Thoracic aorta (tissue), 2 donors: Measurements from ENCODE around the gene AADACL4. TPM values are rescaled to one million over a fixed set of nuclear protein-coding genes. Genes with fewer than 3 reads are reported as not detected.

ENCODE experiments used
- ATAC-seq: fragments of 150-250 bp; one replicate; pipeline ENCODE4 v1.8.0; 2017; ENCODE audit warnings: low read depth; ENCODE audit not compliant: insufficient number of reproducible peaks, low FRiP score
- DNase-seq: peaks from one replicate; pipeline ENCODE4 v3.0.0-alpha.2; 2020; ENCODE audit warnings: low spot score
- H3K27ac ChIP-seq, 2 donors: fragments of 200-600 bp; sonication (generic); 1 replicate in 1 of 2; 2 replicates in 1 of 2; pipeline ENCODE4 v1.5.1; 2016; ENCODE audit warnings: mild to moderate bottlenecking in 2 of 2, moderate library complexity in 2 of 2
- H3K27me3 ChIP-seq: fragments of 200-600 bp; sonication (generic); replicated peaks from 2 replicates; pipeline ENCODE4 v1.6.0; 2016; ENCODE audit warnings: mild to moderate bottlenecking; ENCODE audit not compliant: insufficient read depth
- H3K36me3 ChIP-seq: fragments of 200-600 bp; sonication (generic); one replicate; pipeline ENCODE4 v1.5.1; 2016
- H3K4me1 ChIP-seq, 2 donors: fragments of 200-600 bp; sonication (generic); 1 replicate in 1 of 2; 2 replicates in 1 of 2; pipeline versions ENCODE4 v1.5.1 to v1.6.0; 2016; ENCODE audit warnings: low read depth in 2 of 2, mild to moderate bottlenecking in 1 of 2; ENCODE audit not compliant: control insufficient read depth in 1 of 2
- H3K4me3 ChIP-seq: fragments of 200-600 bp; sonication (generic); 2 replicates; pipeline ENCODE4 v1.5.1; 2016; ENCODE audit warnings: mild to moderate bottlenecking
- H3K9me3 ChIP-seq: fragments of 200-600 bp; sonication (generic); 2 replicates; pipeline ENCODE4 v1.5.1; 2016
- total RNA-seq, 2 donors: library from RNA; depleted of rRNA; stranded (reverse); fragments of >200 nt; gene quantifications; one replicate each; pipeline versions ENCODE4 v1.1.0 to v1.2.3, GENCODE V29; 2016
- TF ChIP-seq, protein P1 (sequence below): fragments of 200-600 bp; sonication (generic); IDR thresholded peaks from one replicate; pipeline ENCODE4 v1.5.1; 2019; ENCODE audit warnings: antibody characterized with exemption

AADACL4 gene
- total RNA-seq, 2 donors from 2014 or later: not detected

DNA sequence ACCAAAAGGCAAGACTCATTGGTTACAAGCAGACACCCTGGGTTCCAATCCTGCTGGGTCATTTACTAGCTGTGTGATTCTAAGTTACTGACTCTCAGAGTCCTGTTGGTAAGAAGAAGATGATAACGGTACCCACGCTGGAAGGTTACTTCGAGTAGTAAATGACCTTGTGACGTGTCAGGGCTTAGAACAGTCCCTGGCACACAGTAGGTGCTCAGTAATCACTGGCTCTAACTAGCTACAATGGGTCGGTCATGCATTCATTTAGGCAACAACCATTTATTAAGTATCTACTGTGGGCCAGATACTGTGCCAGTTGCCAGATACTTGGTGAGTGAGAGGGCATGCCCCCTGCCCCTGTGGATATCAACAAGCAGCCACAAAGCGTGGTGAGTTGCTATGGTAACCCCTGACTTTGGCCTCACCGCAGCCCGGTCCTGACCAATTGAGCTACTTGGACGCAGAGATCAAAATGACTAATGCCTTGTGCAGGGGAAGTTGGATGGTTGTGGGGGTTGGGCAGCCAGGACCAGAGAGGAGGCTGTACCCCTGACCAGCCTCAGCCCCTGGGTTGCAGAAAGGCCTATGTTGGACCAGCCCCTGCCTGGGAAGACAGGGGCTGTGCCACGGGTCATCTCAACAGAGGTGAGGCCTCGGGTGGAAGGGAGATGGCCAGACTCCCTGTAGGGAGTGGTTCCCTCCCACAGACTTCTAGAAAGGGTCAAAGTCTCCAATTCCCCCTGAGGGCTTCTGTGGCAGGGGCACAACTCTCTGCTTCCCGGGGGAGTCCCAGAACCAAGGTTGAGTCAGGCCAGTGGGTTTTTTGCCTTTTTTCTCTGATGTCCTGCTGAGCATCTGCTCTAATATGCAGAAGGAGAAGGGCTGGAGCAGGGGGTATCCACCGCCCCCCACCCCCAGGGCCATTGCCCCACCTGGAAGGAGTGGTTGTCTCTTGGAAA lies 41.9 kb upstream of the AADACL4 start:
- ATAC-seq (no peak), DNase-seq (no peak)
- TF ChIP-seq, protein P1, sequence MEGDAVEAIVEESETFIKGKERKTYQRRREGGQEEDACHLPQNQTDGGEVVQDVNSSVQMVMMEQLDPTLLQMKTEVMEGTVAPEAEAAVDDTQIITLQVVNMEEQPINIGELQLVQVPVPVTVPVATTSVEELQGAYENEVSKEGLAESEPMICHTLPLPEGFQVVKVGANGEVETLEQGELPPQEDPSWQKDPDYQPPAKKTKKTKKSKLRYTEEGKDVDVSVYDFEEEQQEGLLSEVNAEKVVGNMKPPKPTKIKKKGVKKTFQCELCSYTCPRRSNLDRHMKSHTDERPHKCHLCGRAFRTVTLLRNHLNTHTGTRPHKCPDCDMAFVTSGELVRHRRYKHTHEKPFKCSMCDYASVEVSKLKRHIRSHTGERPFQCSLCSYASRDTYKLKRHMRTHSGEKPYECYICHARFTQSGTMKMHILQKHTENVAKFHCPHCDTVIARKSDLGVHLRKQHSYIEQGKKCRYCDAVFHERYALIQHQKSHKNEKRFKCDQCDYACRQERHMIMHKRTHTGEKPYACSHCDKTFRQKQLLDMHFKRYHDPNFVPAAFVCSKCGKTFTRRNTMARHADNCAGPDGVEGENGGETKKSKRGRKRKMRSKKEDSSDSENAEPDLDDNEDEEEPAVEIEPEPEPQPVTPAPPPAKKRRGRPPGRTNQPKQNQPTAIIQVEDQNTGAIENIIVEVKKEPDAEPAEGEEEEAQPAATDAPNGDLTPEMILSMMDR: no peak
- Histone ChIP-seq H3K27ac (peak overlapping the region; percentile 95 to 98), H3K4me3 (no peak overlapping the region), H3K4me1 (peaks cover 50 to 87% of the 10 kb centered on the region in 2 donors), H3K36me3 (no peaks in the 10 kb centered on the region), H3K27me3 (no peaks in the 10 kb centered on the region), H3K9me3 (no peaks in the 10 kb centered on the region)

DNA sequence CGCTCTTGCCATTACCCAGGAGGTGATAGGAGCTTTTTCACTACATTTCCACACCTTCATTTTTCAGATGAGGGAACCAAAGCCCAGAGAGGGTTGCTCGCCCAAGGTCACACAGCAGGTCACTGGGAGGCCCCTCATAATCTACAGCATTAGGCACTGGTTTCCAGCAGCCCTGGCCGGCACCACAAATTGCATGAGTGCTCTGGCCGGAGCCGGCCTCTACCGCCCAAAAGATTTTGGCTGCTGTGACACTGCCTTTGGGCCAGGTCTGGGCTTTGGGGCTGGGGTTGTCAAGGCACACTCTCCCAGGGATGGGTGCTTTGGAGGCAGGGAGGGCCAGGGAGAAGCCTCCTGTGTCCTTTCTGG lies 41.2 kb upstream of the AADACL4 start:
- DNase-seq (no peak), ATAC-seq (no peak)
- Histone ChIP-seq H3K36me3 (no peaks in the 10 kb centered on the region), H3K27ac (peak overlapping the region; percentile 58 to 95), H3K4me1 (peaks cover 43 to 81% of the 10 kb centered on the region in 2 donors), H3K4me3 (no peak overlapping the region), H3K9me3 (no peaks in the 10 kb centered on the region), H3K27me3 (no peaks in the 10 kb centered on the region)
- TF ChIP-seq, protein P1: no peak

DNA sequence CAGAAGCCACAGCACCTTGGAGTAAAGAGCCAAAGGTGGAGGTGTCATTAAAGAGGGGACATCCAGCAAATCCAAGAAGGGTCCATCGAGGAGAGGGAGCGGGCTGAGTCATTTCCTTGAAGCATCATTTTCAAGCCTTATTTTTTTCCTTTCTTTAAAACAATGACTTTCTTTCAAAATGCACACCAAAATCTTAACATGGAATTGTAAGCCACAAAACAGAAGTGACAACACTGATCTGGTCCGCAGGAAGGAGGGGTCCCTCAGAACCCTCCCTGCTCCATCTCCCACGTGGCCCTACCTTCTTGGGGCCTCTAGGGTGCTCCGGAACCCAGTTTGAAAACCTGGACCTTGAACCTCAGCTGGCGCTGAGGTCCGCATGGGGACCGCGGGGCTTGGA lies 40.7 kb upstream of the AADACL4 start:
- Histone ChIP-seq H3K36me3 (no peaks in the 10 kb centered on the region), H3K27me3 (no peaks in the 10 kb centered on the region), H3K4me3 (no peak overlapping the region), H3K27ac (peak overlapping the region; percentile 58 to 95), H3K9me3 (no peaks in the 10 kb centered on the region), H3K4me1 (peaks cover 38 to 75% of the 10 kb centered on the region in 2 donors)
- TF ChIP-seq, protein P1: no peak
- no peak for ATAC-seq
- no peak for DNase-seq

DNA sequence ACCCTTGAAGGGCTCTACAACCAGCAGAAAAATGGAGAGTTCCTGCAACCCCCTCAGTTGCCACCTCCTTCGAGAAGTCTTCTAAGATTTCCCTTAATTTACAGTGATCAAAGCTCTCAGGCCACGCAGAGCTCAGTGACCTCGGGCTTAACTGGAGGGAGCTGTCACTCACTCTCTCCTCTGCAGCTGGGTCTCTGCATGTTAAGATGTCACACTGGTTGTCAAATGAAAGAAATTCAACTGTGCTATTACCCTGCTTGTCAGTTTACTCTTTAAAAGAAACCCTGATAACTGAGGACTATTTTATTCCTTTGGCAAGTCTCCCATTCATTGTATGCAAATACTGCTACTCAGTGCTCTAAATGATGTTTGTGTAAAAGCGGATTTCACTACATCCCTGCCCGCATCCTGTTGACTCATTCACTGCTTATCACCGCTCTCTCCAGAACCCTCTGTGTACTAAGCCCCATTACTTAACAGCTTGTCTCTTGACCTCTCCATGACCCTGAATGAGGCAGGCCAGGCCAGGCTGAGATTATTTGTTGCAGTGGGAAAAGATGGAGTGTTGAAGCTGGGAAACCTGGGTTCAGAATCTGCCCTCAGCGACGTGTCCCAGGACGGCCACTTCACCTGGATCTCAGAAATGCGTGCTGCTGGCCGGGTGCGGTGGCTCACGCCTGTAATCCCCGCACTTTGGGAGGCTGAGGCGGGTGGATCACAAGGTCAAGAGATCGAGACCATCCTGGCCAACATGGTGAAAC lies 39.6 kb upstream of the AADACL4 start:
- no peaks in the 10 kb centered on the region for H3K36me3 ChIP-seq
- DNase-seq: no peak
- TF ChIP-seq, protein P1: no peak
- peaks cover 36 to 75% of the 10 kb centered on the region in 2 donors for H3K4me1 ChIP-seq
- no peaks in the 10 kb centered on the region for H3K9me3 ChIP-seq
- peak; percentile 90 for ATAC-seq
- H3K4me3 ChIP-seq: no peak overlapping the region
- H3K27ac ChIP-seq: peak overlapping the region; percentile 52 to 95
- H3K27me3 ChIP-seq: no peaks in the 10 kb centered on the region

DNA sequence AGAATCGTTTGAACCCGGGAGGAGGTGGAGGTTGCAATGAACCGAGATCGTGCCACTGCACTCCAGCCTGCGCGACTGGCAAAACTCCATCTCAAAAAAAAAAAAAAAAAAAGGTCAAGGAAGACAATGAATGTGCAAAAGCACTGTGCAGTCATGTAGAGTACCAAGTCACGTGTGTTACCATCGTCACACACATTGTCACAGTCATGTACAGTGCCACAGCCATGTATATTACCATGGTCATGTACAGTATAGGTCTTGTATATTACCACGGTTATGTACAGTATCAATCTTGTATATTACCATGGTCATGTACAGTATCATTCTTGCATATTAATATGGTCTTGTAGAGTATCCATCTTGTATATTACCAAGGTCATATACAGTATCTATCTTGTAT lies 38.9 kb upstream of the AADACL4 start:
- ATAC-seq (no peak), DNase-seq (no peak)
- Histone ChIP-seq H3K27me3 (no peaks in the 10 kb centered on the region), H3K4me3 (no peak overlapping the region), H3K36me3 (no peaks in the 10 kb centered on the region), H3K9me3 (no peaks in the 10 kb centered on the region), H3K27ac (peak overlapping the region in 1 of 2 donors; percentile 95), H3K4me1 (peaks cover 33 to 75% of the 10 kb centered on the region in 2 donors)
- TF ChIP-seq, protein P1: no peak
